ENCODE measurements around the gene MAP6D1.

The MAP6D1 gene

GRCh38 chr3:183802989-183803388 is 22.4 kb downstream of the MAP6D1 start:
- H3K36me3 ChIP-seq (replicated peaks; ENCODE audit: insufficient read depth, low read length): peaks cover 21% of the 10 kb centered on the region
- peaks cover 27% of the 10 kb centered on the region for H3K4me1 ChIP-seq (ENCODE audit: low read length)
- DNase-seq: no peak

GRCh38 chr3:183801601-183802000 is 23.8 kb downstream of the MAP6D1 start:
- Histone ChIP-seq H3K9me2 (replicated peaks; ENCODE audit: insufficient read depth, low read length) (no peaks in the 10 kb centered on the region), H3K4me1 (ENCODE audit: low read length) (peaks cover 27% of the 10 kb centered on the region), H3K27me3 (replicated peaks; ENCODE audit: insufficient read depth, low read length) (no peaks in the 10 kb centered on the region), H4K20me1 (ENCODE audit: insufficient read depth, low read length) (no peaks in the 10 kb centered on the region), H3K4me2 (ENCODE audit: low read depth, low read length) (no peak overlapping the region), H3K79me2 (ENCODE audit: low read length) (no peaks in the 10 kb centered on the region), H2AFZ (ENCODE audit: low read length) (no peak overlapping the region), H3K36me3 (replicated peaks; ENCODE audit: insufficient read depth, low read length) (peaks cover 17% of the 10 kb centered on the region), H3K9ac (ENCODE audit: low read length) (no peak overlapping the region), H3K27ac (ENCODE audit: low read length) (no peak overlapping the region), H3K4me3 (ENCODE audit: low read length) (no peak overlapping the region), H3F3A (ENCODE audit: insufficient read depth, low read length) (peaks cover 14% of the 10 kb centered on the region), H3K9me3 (replicated peaks; ENCODE audit: insufficient read depth, low read length) (no peaks in the 10 kb centered on the region)
- TF ChIP-seq CTCF (IDR thresholded peaks at IDR 0.05; ENCODE audit: low read length) (no peak), EZH2 (optimal IDR thresholded peaks at IDR 0.05; ENCODE audit: low read depth, low read length) (no peak), EZH2phosphoT487 (IDR thresholded peaks at IDR 0.05; ENCODE audit: low read length) (no peak)
- no peak for DNase-seq

More at GRCh38 chr3:183802989-183803388, 22.4 kb downstream of the MAP6D1 start:
- Histone ChIP-seq H3K9me2 (replicated peaks; ENCODE audit: insufficient read depth, low read length) (no peaks in the 10 kb centered on the region), H3K79me2 (ENCODE audit: low read length) (no peaks in the 10 kb centered on the region), H3K9ac (ENCODE audit: low read length) (no peak overlapping the region), H3K27me3 (replicated peaks; ENCODE audit: insufficient read depth, low read length) (no peaks in the 10 kb centered on the region), H3K4me2 (ENCODE audit: low read depth, low read length) (no peak overlapping the region), H3K9me3 (replicated peaks; ENCODE audit: insufficient read depth, low read length) (no peaks in the 10 kb centered on the region), H3K4me3 (ENCODE audit: low read length) (no peak overlapping the region), H3F3A (ENCODE audit: insufficient read depth, low read length) (peaks cover 14% of the 10 kb centered on the region), H2AFZ (ENCODE audit: low read length) (no peak overlapping the region), H4K20me1 (ENCODE audit: insufficient read depth, low read length) (no peaks in the 10 kb centered on the region), H3K27ac (ENCODE audit: low read length) (no peak overlapping the region)
- TF ChIP-seq EZH2 (optimal IDR thresholded peaks at IDR 0.05; ENCODE audit: low read depth, low read length) (no peak), CTCF (IDR thresholded peaks at IDR 0.05; ENCODE audit: low read length) (no peak), EZH2phosphoT487 (IDR thresholded peaks at IDR 0.05; ENCODE audit: low read length) (no peak)

- Histone ChIP-seq H3F3A (ENCODE audit: insufficient read depth, low read length) (peaks cover 14% of the 10 kb centered on the region), H3K4me3 (ENCODE audit: low read length) (no peak overlapping the region), H4K20me1 (ENCODE audit: insufficient read depth, low read length) (no peaks in the 10 kb centered on the region), H3K36me3 (replicated peaks; ENCODE audit: insufficient read depth, low read length) (peaks cover 15% of the 10 kb centered on the region), H3K4me1 (ENCODE audit: low read length) (peaks cover 27% of the 10 kb centered on the region), H3K4me2 (ENCODE audit: low read depth, low read length) (peak overlapping the region; percentile 48), H3K27me3 (replicated peaks; ENCODE audit: insufficient read depth, low read length) (no peaks in the 10 kb centered on the region), H3K9me2 (replicated peaks; ENCODE audit: insufficient read depth, low read length) (no peaks in the 10 kb centered on the region), H3K79me2 (ENCODE audit: low read length) (no peaks in the 10 kb centered on the region), H3K27ac (ENCODE audit: low read length) (peak overlapping the region; percentile 58; the same call in 1 of the 2 replicates), H3K9ac (ENCODE audit: low read length) (no peak overlapping the region), H3K9me3 (replicated peaks; ENCODE audit: insufficient read depth, low read length) (no peaks in the 10 kb centered on the region), H2AFZ (ENCODE audit: low read length) (no peak overlapping the region)
- TF ChIP-seq CTCF (IDR thresholded peaks at IDR 0.05; ENCODE audit: low read length): no peak
- no peak for TF ChIP-seq EZH2phosphoT487 (IDR thresholded peaks at IDR 0.05; ENCODE audit: low read length)
- TF ChIP-seq EZH2 (optimal IDR thresholded peaks at IDR 0.05; ENCODE audit: low read depth, low read length): no peak
- peak; percentile 36 for DNase-seq
Observed at GRCh38 chr3:183800243-183800863, 25.0 kb downstream of the MAP6D1 start.
